ENCODE measurements around the gene JDP2.

JDP2 gene

GRCh38 chr14:75427126-75427481, 718 bp upstream of the JDP2 start:
- H3K9me2 ChIP-seq (replicated peaks; ENCODE audit: insufficient read depth, low read length): no peaks in the 10 kb centered on the region
- TF ChIP-seq EZH2phosphoT487 (conservative IDR thresholded peaks at IDR 0.05; ENCODE audit: low read length) (no peak), CTCF (IDR thresholded peaks at IDR 0.05; ENCODE audit: insufficient read depth, low read length, poor library complexity, severe bottlenecking) (no peak)
- no peaks in the 10 kb centered on the region for H3K9me3 ChIP-seq (ENCODE audit: insufficient read depth, low read length)
- H3K9ac ChIP-seq (ENCODE audit: low read length): peak overlapping the region; percentile 73
- H3K79me2 ChIP-seq (ENCODE audit: insufficient read depth, low read length): peaks cover 54% of the 10 kb centered on the region
- H3K4me2 ChIP-seq (ENCODE audit: low read depth, low read length, poor library complexity, severe bottlenecking): peak overlapping the region; percentile 90
- H3K4me3 ChIP-seq (ENCODE audit: insufficient read depth, low read length, poor library complexity, severe bottlenecking): peak overlapping the region; percentile 64
- no peaks in the 10 kb centered on the region for H4K20me1 ChIP-seq (ENCODE audit: low read depth, low read length)
- H2AFZ ChIP-seq (ENCODE audit: low read depth, low read length, severe bottlenecking): peak overlapping the region; percentile 22
- H3K27ac ChIP-seq (ENCODE audit: low read depth, low read length): peak overlapping the region; percentile 82
- no peaks in the 10 kb centered on the region for H3K36me3 ChIP-seq (ENCODE audit: low read length)
- H3F3A ChIP-seq (ENCODE audit: insufficient read depth): peaks cover 29% of the 10 kb centered on the region
- H3K27me3 ChIP-seq (ENCODE audit: low read length): no peaks in the 10 kb centered on the region

- H3K9me3 ChIP-seq (ENCODE audit: insufficient read depth, low read length): no peaks in the 10 kb centered on the region
- TF ChIP-seq CTCF (IDR thresholded peaks at IDR 0.05; ENCODE audit: insufficient read depth, low read length, poor library complexity, severe bottlenecking): no peak
- no peak for TF ChIP-seq EZH2phosphoT487 (conservative IDR thresholded peaks at IDR 0.05; ENCODE audit: low read length)
- H3K27me3 ChIP-seq (ENCODE audit: low read length): no peaks in the 10 kb centered on the region
- peak overlapping the region; percentile 92 for H3K4me3 ChIP-seq (ENCODE audit: insufficient read depth, low read length, poor library complexity, severe bottlenecking)
- no peaks in the 10 kb centered on the region for H4K20me1 ChIP-seq (ENCODE audit: low read depth, low read length)
- peak overlapping the region; percentile 93 for H3K9ac ChIP-seq (ENCODE audit: low read length)
- peaks cover 37% of the 10 kb centered on the region for H3F3A ChIP-seq (ENCODE audit: insufficient read depth)
- H3K79me2 ChIP-seq (ENCODE audit: insufficient read depth, low read length): peaks cover 61% of the 10 kb centered on the region
- H3K4me2 ChIP-seq (ENCODE audit: low read depth, low read length, poor library complexity, severe bottlenecking): peak overlapping the region; percentile 89
- H2AFZ ChIP-seq (ENCODE audit: low read depth, low read length, severe bottlenecking): peak overlapping the region; percentile 58
- no peaks in the 10 kb centered on the region for H3K36me3 ChIP-seq (ENCODE audit: low read length)
- no peaks in the 10 kb centered on the region for H3K9me2 ChIP-seq (replicated peaks; ENCODE audit: insufficient read depth, low read length)
- peak overlapping the region; percentile 82 for H3K27ac ChIP-seq (ENCODE audit: low read depth, low read length)
Measured at GRCh38 chr14:75428230-75429104, 645 bp downstream of the JDP2 start.

- H3K9ac ChIP-seq (ENCODE audit: low read length): peak overlapping the region; percentile 93
Measured at GRCh38 chr14:75429562-75429961, 1.7 kb downstream of the JDP2 start.

More at GRCh38 chr14:75429562-75429961, 1.7 kb downstream of the JDP2 start:
- peak overlapping the region; percentile 89 for H3K4me2 ChIP-seq (ENCODE audit: low read depth, low read length, poor library complexity, severe bottlenecking)
- peak overlapping the region; percentile 92 for H3K4me3 ChIP-seq (ENCODE audit: insufficient read depth, low read length, poor library complexity, severe bottlenecking)
- no peak overlapping the region for H2AFZ ChIP-seq (ENCODE audit: low read depth, low read length, severe bottlenecking)
- peak overlapping the region; percentile 82 for H3K27ac ChIP-seq (ENCODE audit: low read depth, low read length)
- peaks cover 71% of the 10 kb centered on the region for H3K79me2 ChIP-seq (ENCODE audit: insufficient read depth, low read length)
- no peaks in the 10 kb centered on the region for H3K9me3 ChIP-seq (ENCODE audit: insufficient read depth, low read length)
- no peaks in the 10 kb centered on the region for H3K27me3 ChIP-seq (ENCODE audit: low read length)
- H3K36me3 ChIP-seq (ENCODE audit: low read length): no peaks in the 10 kb centered on the region
- no peaks in the 10 kb centered on the region for H4K20me1 ChIP-seq (ENCODE audit: low read depth, low read length)
- no peak for TF ChIP-seq CTCF (IDR thresholded peaks at IDR 0.05; ENCODE audit: insufficient read depth, low read length, poor library complexity, severe bottlenecking)
- TF ChIP-seq EZH2phosphoT487 (conservative IDR thresholded peaks at IDR 0.05; ENCODE audit: low read length): no peak
- peaks cover 42% of the 10 kb centered on the region for H3F3A ChIP-seq (ENCODE audit: insufficient read depth)
- no peaks in the 10 kb centered on the region for H3K9me2 ChIP-seq (replicated peaks; ENCODE audit: insufficient read depth, low read length)

Measured in SU-DHL-6 (cell line).